Right lobe of liver (tissue), 6 donors: ENCODE results near the gene DAO. TPM values are rescaled to one million over a fixed set of nuclear protein-coding genes. Genes with fewer than 3 reads are reported as not detected.

Experiments used
- ATAC-seq, 4 donors: fragments of 200-7000 bp; cut with Tn5 transposase; one replicate each; pipeline ENCODE4 v1.9.1; 2020; ENCODE audit warnings: mild to moderate bottlenecking in 4 of 4, moderate library complexity in 4 of 4
- DNase-seq, 3 donors: peaks; one replicate each; pipeline ENCODE4 v3.0.0-alpha.2; 2020
- H3K27ac ChIP-seq, 3 donors: fragments of 200-600 bp; one replicate each; pipeline ENCODE4 v1.8.0; 2022
- H3K27me3 ChIP-seq, 2 donors: fragments of 200-600 bp; one replicate each; pipeline ENCODE4 v1.8.0; 2022
- H3K36me3 ChIP-seq, 4 donors: fragments of 200-600 bp; sonication (generic) in 1 of 4; one replicate each; pipeline versions ENCODE4 v1.5.1 to v1.8.0; 2017 to 2022; ENCODE audit warnings: control low read depth in 1 of 4
- H3K4me1 ChIP-seq, 4 donors: fragments of 200-600 bp; sonication (generic) in 1 of 4; one replicate each; pipeline versions ENCODE4 v1.5.1 to v1.8.0; 2017 to 2022; ENCODE audit warnings: control low read depth in 1 of 4
- H3K4me3 ChIP-seq, 3 donors: fragments of 200-600 bp; one replicate each; pipeline ENCODE4 v1.8.0; 2022
- H3K9me3 ChIP-seq, 4 donors: fragments of 200-600 bp; sonication (generic) in 1 of 4; one replicate each; pipeline versions ENCODE4 v1.5.1 to v1.8.0; 2017 to 2022; ENCODE audit warnings: control low read depth in 1 of 4
- CTCF ChIP-seq, 4 donors: fragments of 200-600 bp in 3 of 4; fragments of 450-650 bp in 1 of 4; IDR thresholded peaks; one replicate each; pipeline versions ENCODE4 v1.5.1 to v1.8.0; 2016 to 2022; ENCODE audit warnings: antibody characterized with exemption in 4 of 4, mild to moderate bottlenecking in 2 of 4
- POLR2A ChIP-seq: fragments of 450-650 bp; IDR thresholded peaks from one replicate; pipeline ENCODE4 v1.6.1; 2017; ENCODE audit warnings: antibody characterized with exemption, mild to moderate bottlenecking
- WGBS: methylation state at CpG from one replicate; pipeline ENCODE4 v1.1.6; 2018; ENCODE audit warnings: low coverage, low lambda C conversion rate; ENCODE audit not compliant: insufficient coverage; ENCODE audit errors: missing lambda C conversion rate; 5-methylcytosine and 5-hydroxymethylcytosine counted together
- intact Hi-C, 2 donors: fragments of 100-400 bp; cut with DNase I; formaldehyde crosslinking; loops; one replicate each; pipeline versions ENCODE4 v1.11.2 to v1.14.1; 2022
- total RNA-seq, 6 experiments: library from RNA; depleted of rRNA in 2 of 6; stranded (reverse); fragments of >200 nt in 2 of 6; fragmentation: NEBNext Ultra II Directional in 3 of 6; extraction: Animal tissue kit (Norgen Biotek cat#: 25700) in 3 of 6; gene quantifications; one replicate each; pipeline versions ENCODE4 v1.1.0 to v1.2.4, GENCODE V29; 2016 to 2023
- donor health status: DM: no; HTN: yes; CAD: no.
- donor health status: DM: no; HTN: no; CAD: no.
- donor health status: DM: no; HTN: no; CAD: no.
- donor health status: DM: no; HTN: yes; CAD: no.
- donor health status: DM: no; HTN: yes; CAD: no.

Gene DAO
- total RNA-seq, 6 experiments from 2014 or later = 26.7 to 70.2 (median 45.0) TPM

- H3K4me1 ChIP-seq = peaks cover 0 to 43% (median 22%) of the 10 kb centered on the region in 4 donors
- ATAC-seq (peak in 2 of 4 donors; percentile 6 to 10), DNase-seq (peak; percentile 55 to 63 (median 60))
- peaks cover 0 to 1% (median 0%) of the 10 kb centered on the region in 4 donors for H3K36me3 ChIP-seq
- intact Hi-C loops = no loop called here
- H3K27me3 ChIP-seq = no peaks in the 10 kb centered on the region
- H3K27ac ChIP-seq = no peak overlapping the region
- H3K9me3 ChIP-seq = no peaks in the 10 kb centered on the region
- TF ChIP-seq POLR2A (no peak), CTCF (IDR thresholded peaks at IDR 0.05) (peak; percentile 55 to 68 (median 56))
- WGBS = 58% methylated on average over 6 of the region's 16 CpGs
- H3K4me3 ChIP-seq = no peak overlapping the region
These were observed 4.5 kb downstream of the DAO start for GRCh38 chr12:108884116-108885012.

- Histone ChIP-seq H3K4me1 (peaks cover 0 to 37% (median 18%) of the 10 kb centered on the region in 4 donors), H3K9me3 (no peaks in the 10 kb centered on the region), H3K4me3 (no peak overlapping the region), H3K27me3 (no peaks in the 10 kb centered on the region), H3K27ac (peak overlapping the region in 2 of 3 donors; percentile 66 to 73), H3K36me3 (peaks cover 0 to 8% (median 3%) of the 10 kb centered on the region in 4 donors)
- peak; percentile 87 to 90 (median 88) for ATAC-seq
- DNase-seq = peak; percentile 70 to 94 (median 81)
- intact Hi-C loops = no loop called here
- WGBS = 25% methylated on average over 7 of the region's 9 CpGs
- TF ChIP-seq POLR2A = no peak
- no peak for TF ChIP-seq CTCF (IDR thresholded peaks at IDR 0.05)
These were observed 7.2 kb downstream of the DAO start for GRCh38 chr12:108886873-108887629.

DNA sequence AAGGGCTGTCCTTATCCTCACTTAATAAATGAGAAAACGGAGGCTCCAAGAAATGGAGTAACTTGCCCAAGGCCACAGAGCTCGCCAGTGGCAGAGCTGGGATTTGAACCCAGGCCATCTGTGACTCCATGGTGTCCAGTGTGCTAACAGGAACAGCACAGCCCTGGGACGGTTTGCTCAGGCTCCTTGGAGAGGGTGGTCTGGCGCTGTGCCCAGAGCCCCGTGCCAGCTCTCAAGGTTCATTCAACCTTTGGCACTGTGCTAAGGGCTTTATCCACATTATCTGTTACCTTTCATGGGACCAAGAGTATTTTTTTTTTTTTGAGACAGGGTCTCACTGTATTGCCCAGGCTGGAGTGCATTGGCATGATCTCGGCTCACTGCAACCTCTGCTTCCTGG, 8.1 kb downstream of the DAO start:
- peaks cover 0 to 12% (median 3%) of the 10 kb centered on the region in 4 donors for H3K36me3 ChIP-seq
- H3K27ac ChIP-seq = peak overlapping the region in 2 of 3 donors; percentile 66 to 73
- no peak overlapping the region for H3K4me3 ChIP-seq
- peaks cover 0 to 35% (median 15%) of the 10 kb centered on the region in 4 donors for H3K4me1 ChIP-seq
- DNase-seq (peak; percentile 73 to 93 (median 89)), ATAC-seq (peak; percentile 73 to 83 (median 81))
- H3K9me3 ChIP-seq = no peaks in the 10 kb centered on the region
- 18% methylated on average over 5 of the region's 6 CpGs for WGBS
- no peak for TF ChIP-seq POLR2A
- TF ChIP-seq CTCF (IDR thresholded peaks at IDR 0.05) = no peak
- no peaks in the 10 kb centered on the region for H3K27me3 ChIP-seq
- intact Hi-C loops = no loop called here

- intact Hi-C loops = loop anchor here in 1 of 2 donors (10.0 kb wide), 1 partner anchor 55 kb away; no protein-coding TSS in a partner anchor
- ATAC-seq (no peak), DNase-seq (no peak)
- Histone ChIP-seq H3K4me1 (peaks cover 0 to 35% (median 15%) of the 10 kb centered on the region in 4 donors), H3K27ac (no peak overlapping the region), H3K27me3 (no peaks in the 10 kb centered on the region), H3K4me3 (no peak overlapping the region), H3K9me3 (no peaks in the 10 kb centered on the region), H3K36me3 (peaks cover 0 to 16% (median 3%) of the 10 kb centered on the region in 4 donors)
- TF ChIP-seq POLR2A = no peak
- no peak for TF ChIP-seq CTCF (IDR thresholded peaks at IDR 0.05)
- WGBS = 90% methylated on average over 2 of the region's 2 CpGs
These were observed 10.3 kb downstream of the DAO start for GRCh38 chr12:108890208-108890607.
